DMS114 treated with DMSO at 0.1 percent for 48 hours (cell line): ENCODE results near the gene IRS1.

Experiments used
- DNase-seq: peaks from one replicate; lab custom pipeline; 2025; ENCODE audit not compliant: unreplicated experiment; lab: John Stamatoyannopoulos, UW

The IRS1 gene

DNA sequence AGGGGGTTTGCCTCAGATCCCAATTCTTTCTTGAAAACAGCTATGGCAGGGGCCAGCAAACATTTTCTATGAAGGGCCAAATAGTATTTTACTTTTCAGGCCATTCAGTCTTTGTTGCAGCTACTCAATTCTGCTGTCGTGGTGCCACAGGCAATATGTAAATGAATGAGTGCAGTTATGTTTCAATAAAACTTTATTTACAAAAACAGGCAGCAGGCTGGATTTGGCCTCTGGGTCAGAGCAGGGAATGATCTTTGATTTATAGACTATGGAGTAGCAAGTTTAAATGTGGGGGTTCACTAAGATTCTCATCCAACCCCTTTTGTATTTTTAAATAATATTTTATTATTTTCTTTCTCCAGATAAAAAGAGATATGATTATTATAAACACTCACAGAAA is 72.4 kb downstream of the IRS1 start:
- no peak for DNase-seq

DNA sequence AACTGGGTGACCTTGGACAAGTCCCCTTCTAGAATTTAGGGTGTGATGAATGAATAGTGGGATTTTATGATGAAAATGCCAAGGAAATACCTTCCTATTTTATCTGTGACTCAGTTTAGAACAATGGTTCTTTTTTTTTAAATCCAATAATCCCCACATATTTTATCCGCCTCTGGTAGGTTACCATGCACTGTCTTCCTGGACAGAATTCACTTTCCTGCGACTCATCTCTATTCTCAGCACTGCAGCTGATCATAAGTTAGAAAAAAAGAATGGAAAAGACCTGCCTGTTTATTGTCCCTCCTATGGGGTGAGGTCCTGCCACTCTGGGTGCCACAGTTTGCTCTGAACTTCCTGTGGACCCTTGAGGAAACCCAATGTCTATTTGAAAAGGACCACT is 73.1 kb downstream of the IRS1 start:
- DNase-seq, result no peak

DNA sequence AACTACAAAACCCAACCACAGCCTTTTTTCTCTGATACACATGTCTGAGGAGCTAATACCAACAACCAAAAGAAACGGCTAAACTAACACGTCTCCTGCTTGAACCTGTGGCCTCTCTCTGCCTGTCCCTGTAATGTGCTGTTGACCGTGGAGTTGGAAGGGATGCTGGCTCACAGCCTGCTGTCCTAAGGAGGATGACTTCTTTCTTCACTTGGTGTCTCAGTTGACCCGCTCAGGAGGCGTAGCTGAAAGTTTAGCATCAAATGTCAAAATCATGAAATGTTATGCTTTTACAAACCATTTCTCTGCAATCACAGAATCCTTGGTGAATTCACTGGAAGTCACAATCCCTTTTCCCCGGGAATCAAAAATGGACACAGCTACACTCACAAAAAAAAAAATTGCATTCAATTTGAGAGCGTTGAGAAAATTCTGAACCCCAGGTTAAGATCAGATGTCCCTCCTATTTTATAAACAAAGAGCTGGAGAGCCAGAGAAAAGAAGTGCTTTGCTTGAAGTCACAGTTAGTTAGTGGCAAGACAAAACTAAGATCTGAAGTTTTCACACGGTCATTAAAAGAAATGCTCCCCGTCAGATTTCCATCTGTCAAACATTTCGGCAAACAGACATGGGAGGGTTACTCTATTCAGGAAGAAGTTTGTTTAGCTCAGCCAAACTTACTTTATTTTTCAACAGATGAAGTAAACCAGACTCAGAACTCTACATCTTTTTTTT is 74.3 kb downstream of the IRS1 start:
- no peak for DNase-seq

DNA sequence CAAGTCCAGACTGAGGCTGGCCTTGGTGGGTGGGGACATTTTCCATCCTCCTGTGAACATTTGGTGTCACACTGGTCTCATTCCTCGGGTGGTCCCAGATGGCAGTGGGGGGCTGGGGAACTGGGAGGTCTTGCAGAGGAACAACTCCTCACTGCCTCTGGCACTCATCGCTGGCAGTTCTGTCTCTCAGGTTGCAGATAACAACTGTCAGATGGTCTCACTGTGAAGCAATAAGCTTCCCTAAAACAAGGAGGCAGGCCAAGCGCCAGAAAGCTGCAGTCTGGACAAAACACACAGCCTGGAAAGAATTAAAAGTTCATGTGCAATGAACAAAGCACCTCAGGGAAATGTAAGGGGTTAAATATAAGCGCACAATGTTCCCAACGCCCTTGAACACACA is 78.1 kb downstream of the IRS1 start:
- no peak for DNase-seq

DNA sequence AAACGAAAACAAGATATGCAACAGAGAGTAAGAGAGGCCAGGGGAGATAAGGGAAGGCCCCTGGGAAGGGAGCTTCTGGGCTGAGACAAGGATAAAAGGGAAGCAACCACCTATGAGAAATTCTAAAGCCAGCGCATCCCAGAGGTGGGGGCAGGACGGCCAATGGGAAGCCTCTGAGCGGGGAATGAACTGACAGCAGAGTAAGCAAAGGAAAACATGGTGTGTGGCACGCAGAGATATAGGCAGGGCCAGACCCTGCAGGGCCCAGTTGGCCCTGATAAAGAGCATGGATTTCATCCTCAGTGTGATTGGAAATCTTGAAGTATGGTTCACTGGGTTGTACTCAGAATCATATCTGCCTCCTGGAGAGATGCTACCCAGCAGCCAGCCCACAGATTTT is 78.7 kb downstream of the IRS1 start:
- no peak for DNase-seq

DNA sequence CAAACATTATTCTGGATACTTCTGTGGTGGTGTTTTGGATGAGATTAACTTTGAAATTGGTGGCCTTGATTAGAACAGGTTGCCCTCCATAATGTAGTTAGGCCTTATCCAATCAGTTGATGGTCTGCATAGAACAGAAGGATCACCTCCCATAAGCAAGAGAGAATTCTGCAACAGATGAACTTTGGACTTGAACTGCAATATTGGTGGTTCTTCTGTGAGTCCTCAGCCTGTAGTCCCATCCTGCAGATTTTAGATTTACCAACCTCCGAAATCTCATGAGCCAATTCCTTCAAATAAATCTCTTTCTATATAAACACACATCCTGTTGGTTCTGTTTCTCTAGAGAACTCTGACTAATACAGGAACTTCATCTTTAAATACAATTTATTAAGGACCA is 81.9 kb downstream of the IRS1 start:
- DNase-seq, result no peak

DNA sequence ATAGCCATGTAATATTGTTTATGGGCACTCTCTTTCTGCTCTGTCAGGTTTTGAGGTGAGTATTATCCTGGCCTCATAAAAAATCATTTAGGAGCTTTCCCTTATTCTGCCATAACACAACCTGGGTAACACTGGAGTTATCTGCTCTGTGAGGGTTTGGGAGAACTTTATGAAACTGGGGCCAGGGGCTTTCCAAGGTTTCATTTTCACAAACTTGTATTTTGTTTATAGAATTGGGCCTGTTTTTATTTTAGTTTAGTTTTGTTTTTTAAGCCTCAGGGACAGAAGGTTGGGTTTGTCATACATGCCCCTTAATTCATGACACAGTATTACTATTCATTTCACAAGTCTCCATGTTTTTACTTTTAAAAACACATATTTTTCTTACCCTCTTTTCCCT is 83.5 kb downstream of the IRS1 start:
- DNase-seq, result no peak

DNA sequence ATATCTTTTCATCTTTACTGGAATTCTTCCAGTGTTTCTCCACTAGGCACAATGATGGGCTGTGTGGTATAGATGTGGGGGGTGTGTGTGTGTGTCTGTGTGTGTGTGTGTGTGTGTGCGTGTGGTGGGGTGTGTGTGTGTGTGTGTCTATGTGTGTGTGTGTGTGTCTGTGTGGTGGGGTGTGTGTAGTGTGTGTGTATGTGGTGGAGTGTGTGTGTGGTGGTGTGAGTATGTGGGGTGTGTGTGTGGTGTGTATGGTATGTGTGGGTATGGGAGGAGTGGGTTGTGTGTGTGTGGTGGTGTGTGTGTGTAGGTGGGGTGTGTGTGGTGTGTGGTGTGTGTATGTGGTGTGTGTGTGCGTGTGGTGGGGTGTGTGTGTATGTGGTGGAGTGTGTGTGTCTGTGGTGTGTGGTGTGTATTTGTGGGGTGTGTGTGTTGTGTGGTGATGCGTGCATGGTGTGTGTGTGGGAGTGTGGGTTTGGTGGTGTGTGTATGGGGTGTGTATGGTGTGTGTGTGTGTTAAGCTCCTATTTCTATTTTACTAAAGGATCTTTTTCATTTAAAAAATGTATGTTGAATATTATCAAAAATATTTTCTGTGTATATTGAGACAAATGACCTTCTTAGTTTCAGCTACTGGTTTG is 84.2 kb downstream of the IRS1 start:
- DNase-seq, result no peak

DNA sequence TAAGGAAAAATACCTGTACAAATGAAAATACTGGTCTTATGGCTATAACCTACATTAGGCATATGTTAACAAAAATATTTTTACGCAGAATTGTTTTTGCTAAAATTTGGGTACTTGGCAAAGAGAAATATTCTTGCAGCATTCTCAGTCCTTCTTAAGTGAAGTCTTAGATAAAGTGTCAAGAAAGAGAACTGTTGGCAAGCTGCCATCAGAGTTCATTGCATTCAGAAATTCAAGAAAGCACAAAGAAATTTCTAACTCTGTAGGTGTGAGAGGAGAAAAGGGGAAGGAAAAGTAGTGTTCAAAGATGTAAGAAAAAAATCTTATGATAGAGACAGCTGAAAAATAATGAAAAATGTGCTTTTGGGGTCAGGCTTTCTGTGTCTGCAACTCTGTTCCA is 86.7 kb downstream of the IRS1 start:
- no peak for DNase-seq

DNA sequence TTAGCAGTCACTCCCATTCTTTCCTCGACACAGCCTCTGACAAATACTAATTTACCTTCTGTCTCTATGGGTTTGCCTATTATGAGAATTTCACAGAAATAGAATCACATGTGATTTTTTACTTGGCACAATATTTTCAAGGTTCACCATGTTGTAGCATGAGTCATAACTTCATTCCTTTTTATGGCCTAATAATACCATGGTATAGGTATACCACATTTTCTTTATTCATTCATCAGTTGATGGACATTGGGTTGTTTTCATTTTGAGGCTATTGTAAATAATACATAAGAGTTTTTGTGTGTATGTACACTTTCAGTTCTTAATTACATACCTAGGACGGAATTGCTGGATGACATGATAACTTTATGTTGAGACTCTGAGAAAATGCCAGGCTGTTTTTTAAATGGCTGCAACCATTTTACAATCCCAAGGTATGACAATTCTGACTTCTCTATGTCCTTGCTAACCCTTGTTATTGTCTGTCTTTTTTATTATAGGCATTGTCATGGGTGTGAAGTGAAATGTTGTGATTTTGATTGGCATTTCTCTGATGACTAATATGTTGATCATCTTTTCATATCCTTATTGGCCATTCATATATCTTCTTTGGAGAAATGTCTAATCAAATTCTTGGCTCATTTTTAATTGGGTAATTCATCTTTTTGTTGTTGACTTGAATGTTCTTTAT is 87.9 kb downstream of the IRS1 start:
- DNase-seq, result no peak

DNA sequence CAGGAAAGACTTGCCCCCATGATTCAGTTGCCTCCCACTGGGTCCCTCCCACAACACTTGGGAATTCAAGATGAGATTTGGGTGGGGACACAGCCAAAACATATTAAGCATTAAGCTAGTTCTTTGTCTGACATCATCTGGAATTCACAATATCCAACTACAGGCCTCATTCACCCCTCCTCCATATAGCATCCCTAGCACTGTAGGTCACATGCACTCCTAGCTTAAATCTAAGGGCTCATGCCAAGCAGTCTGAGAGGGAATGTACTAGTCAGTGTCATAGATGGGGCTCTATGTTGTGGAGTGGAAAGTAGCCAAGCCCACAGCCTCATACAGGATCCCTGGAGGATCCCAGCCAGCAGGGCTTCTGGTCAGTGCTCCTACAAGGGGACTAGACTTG is 92.1 kb downstream of the IRS1 start:
- no peak for DNase-seq

DNA sequence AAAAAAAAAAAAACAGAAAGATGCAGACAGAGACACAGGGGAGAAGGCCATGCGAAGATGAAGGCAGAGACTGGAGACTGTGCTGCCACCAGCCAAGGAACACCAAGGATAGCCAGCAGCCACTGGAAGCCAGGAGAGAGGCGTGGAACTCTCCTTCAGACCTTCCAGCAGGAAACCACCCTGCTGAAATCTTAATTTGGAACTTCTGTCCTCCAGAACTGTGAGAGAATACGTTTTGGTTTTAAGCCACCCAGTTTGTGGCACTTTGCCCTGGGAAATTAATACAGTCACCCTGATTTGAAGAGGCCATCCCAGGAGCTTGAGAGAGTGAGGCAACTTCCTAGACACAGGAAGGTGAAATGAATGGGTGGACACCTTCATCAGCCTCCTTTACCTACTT is 93.7 kb downstream of the IRS1 start:
- DNase-seq, result no peak

DNA sequence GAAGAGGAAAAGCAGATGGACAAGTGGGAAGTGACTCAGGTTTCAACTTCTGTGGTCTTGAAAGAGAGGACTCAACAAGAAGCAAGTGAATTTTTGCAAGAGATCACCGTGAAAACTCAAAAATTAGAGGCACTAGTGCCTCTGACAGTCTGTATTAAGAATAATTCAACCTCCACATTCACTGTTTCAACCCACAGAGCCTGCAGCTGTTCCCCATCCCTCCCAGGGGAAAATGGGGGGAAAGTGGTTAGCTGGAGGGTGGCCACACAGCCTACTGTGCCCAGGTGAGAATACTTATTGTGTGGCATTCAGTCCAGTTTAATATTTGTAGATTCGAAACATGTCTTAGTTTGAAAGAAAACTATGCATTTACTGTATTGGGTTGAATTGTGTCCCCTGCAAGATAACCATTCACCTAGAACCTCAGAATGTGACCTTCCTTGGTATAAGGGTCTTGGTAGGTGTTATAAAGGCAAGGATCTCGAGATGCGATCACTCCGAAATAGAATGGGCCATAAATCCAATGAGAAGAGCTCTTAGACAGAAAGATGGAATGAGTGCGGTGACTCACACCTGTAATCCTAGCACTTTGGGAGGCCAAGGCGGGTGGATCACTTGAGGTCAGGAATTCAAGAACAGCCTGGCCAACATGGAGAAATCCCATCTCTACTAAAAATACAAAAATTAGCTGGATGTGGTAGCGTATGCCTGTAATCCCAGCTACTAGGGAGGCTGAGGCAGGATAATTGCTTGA is 94.3 kb downstream of the IRS1 start:
- DNase-seq, result no peak

DNA sequence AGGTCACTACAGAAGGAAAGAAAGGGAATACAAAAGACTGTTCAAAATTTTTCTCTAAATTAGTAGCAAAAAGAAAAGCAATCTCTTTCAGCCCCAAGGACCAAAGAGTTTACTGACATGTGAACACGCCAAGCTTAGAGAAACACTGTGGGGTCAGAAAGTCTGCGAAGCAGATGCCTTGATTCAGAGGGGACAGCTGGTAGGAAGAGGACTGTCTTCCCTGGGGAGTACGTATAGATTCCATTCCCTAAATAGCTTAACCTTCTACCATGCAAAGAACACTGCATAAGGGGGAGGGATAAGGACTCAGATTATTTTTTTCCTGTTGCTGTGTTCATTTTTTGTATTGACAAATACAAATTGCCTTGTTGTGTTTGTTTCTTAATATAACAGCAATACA is 96.1 kb downstream of the IRS1 start:
- no peak for DNase-seq

DNA sequence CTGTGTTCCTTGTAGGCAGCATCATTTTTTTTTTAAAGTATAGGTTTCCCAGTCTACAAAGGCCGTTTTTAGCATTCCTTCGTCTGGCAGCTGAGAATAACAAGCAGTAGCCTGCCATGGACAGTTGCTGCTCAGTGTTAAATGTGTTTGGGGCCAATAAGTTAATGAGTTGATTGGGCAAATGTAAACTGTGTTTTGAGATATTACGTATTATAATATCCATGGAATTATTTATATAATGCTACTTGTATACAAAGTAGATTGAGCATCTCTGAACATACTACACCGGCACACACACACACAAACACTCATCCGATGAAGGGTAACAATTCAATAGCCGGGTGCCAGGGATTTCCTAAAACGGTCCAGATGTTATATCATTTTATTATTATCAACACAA is 97.2 kb downstream of the IRS1 start:
- DNase-seq, result no peak

DNA sequence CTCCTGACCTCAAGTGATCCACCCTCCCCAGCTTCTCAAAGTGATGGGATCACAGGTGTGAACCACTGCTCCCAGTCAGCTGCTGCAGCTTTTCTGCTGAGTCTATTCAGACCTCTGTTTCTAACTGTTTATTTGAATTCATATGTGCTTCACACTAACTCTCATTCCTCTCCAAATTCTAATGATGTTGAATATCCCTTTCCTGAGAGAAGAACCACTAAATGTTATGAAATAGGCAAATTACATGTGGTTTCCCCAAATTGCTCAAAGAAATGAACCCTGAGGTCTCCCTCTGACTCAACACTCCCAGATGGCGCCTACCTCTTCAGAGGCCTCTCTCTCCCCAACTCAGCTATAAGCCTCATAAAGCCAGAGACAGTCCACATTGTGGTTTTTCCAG is 98.6 kb downstream of the IRS1 start:
- DNase-seq, result no peak

DNA sequence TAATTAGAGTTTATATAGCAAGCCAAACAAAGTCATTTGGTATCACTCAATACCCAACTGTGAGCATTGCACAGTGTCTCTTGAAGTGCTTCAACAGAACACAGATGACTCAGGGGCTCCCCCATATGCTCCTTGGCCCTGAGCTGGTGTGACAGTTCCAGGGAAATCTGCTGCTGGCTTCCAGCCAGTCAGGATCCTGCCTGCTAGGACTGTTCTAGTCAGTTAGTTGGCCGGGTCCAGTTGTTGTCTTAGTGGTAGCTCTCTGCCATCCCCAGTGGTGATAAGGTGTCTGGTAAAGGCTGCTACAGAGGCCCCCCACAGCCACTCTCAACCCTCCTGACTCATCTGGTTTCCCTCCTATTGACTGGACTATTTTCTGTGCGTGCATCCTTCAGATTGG is 100.3 kb downstream of the IRS1 start:
- DNase-seq, result no peak

DNA sequence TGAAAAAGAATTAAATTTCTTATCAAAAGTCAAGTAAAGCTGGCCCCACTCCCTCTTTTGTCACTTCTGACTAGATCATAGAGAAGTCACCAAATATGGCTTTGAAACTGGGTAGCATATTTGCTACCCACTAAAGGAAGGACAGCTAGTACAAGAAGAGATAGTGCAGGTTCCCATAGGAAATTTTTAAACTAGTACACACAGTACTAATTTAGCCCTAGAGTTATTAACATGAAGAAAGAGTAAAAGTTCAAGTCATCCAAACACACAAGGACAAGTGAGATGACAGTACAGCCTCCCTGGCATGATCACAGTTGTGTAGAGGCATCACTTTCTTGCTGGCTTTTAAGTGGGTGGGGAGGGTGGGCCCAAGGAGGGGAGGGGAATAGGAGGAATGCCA is 100.9 kb downstream of the IRS1 start:
- DNase-seq, result no peak

DNA sequence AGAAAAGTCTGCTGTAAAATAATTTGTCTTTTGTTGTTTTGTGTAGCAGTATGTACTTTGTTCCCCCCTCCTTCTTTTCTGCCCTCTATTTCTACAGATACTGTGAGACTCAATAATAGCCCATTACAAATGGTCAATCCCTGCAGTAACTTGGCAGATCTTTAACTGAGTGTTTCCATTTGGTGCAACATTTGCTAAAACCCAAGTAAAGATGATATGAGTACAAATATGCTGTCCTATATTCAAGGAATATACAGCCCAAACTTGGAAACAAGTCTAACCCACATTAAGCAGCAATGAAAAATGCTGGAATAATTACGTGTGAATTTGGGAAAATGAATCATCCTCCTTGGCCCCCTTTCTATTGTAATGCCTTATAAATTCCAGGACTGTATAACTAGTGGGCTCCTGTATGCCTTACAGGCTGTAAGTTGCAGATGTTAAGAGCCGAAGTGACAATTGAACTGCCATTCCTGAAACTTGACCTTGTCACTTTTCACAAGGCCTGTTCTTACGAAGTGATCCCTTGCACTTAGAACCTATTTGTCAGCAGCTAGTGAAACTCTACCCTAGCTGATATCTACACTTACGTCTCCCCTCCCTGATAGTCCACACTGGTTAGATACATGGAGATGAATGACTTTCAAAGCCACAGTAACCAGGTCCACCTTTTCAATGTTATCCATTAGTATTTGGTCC is 104.9 kb downstream of the IRS1 start:
- DNase-seq, result no peak

DNA sequence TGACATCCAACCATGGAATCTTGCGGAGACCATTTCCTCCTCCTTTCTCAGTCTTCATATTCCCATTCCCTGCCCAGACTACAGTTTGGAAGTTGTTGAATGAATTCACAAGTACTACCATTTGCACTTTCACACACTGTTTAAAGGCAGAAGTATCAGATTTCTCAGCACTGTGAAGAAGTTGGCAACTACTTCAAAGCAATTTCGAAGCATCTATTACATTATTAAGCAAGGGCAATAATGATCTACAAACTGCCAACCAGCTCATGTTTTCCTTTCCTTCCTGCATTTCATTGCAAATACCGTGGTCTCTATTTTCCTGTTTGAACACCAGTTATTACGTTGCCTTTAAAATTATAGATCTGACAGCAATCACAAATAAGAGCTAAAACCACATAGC is 105.5 kb downstream of the IRS1 start:
- no peak for DNase-seq

DNA sequence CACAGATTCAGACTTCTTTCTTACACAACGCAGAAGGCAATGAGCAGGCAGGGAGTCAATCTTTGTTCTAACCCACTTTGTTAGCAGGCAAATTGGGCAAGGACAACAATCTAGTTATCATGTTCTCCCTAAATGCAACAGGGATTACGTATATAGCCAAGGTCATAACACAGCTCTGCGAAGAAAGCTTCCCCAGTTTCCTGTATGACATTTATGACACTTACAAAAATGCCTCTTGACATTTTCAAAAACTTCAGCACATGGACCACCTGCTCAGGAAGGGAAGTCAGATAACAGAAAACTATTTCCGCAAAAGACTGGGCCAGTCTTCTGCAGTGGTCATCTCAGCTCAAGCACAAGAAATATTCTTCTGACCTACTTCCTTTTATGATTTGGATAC is 106.1 kb downstream of the IRS1 start:
- no peak for DNase-seq
